Measurements from ENCODE around the gene CELSR1.

The CELSR1 gene

GRCh38 chr22:46327691-46328465, 209.5 kb downstream of the CELSR1 start:
- H3K9me2 ChIP-seq (replicated peaks; ENCODE audit: control insufficient read depth, low read length): no peaks in the 10 kb centered on the region
- no peaks in the 10 kb centered on the region for H3K79me2 ChIP-seq (ENCODE audit: control insufficient read depth, low read length)
- H4K20me1 ChIP-seq (ENCODE audit: control insufficient read depth, insufficient read depth, low read depth, low read length): no peaks in the 10 kb centered on the region
- H3F3A ChIP-seq (ENCODE audit: control insufficient read depth, insufficient read depth): peaks cover 3% of the 10 kb centered on the region
- H3K4me2 ChIP-seq (ENCODE audit: low read length): no peak overlapping the region
- peaks cover 88% of the 10 kb centered on the region for H3K36me3 ChIP-seq (ENCODE audit: control insufficient read depth, low read length)
- H3K9me3 ChIP-seq (ENCODE audit: control insufficient read depth, insufficient read depth, low read length): no peaks in the 10 kb centered on the region
- H3K4me3 ChIP-seq (ENCODE audit: low read length): no peak overlapping the region
- H3K4me1 ChIP-seq (ENCODE audit: control insufficient read depth, low read length): no peaks in the 10 kb centered on the region
- H3K27ac ChIP-seq (ENCODE audit: low read depth, low read length): no peak overlapping the region
- no peaks in the 10 kb centered on the region for H3K27me3 ChIP-seq (ENCODE audit: control insufficient read depth, low read length)
- TF ChIP-seq EZH2phosphoT487 (IDR thresholded peaks at IDR 0.05; ENCODE audit: borderline replicate concordance, low read length) (no peak), CTCF (IDR thresholded peaks at IDR 0.05; ENCODE audit: low read depth, low read length, poor library complexity, severe bottlenecking) (no peak)

- H3K4me3 ChIP-seq (ENCODE audit: low read length): no peak overlapping the region
- no peaks in the 10 kb centered on the region for H3F3A ChIP-seq (ENCODE audit: control insufficient read depth, insufficient read depth)
- no peak overlapping the region for H3K27ac ChIP-seq (ENCODE audit: low read depth, low read length)
- H3K4me1 ChIP-seq (ENCODE audit: control insufficient read depth, low read length): no peaks in the 10 kb centered on the region
- H3K79me2 ChIP-seq (ENCODE audit: control insufficient read depth, low read length): peaks cover 2% of the 10 kb centered on the region
- no peaks in the 10 kb centered on the region for H3K9me3 ChIP-seq (ENCODE audit: control insufficient read depth, insufficient read depth, low read length)
- H3K4me2 ChIP-seq (ENCODE audit: low read length): no peak overlapping the region
- peaks cover 84% of the 10 kb centered on the region for H3K36me3 ChIP-seq (ENCODE audit: control insufficient read depth, low read length)
- no peaks in the 10 kb centered on the region for H3K9me2 ChIP-seq (replicated peaks; ENCODE audit: control insufficient read depth, low read length)
- H4K20me1 ChIP-seq (ENCODE audit: control insufficient read depth, insufficient read depth, low read depth, low read length): no peaks in the 10 kb centered on the region
- H3K27me3 ChIP-seq (ENCODE audit: control insufficient read depth, low read length): no peaks in the 10 kb centered on the region
- no peak for TF ChIP-seq CTCF (IDR thresholded peaks at IDR 0.05; ENCODE audit: low read depth, low read length, poor library complexity, severe bottlenecking)
- no peak for TF ChIP-seq EZH2phosphoT487 (IDR thresholded peaks at IDR 0.05; ENCODE audit: borderline replicate concordance, low read length)
Measured at GRCh38 chr22:46326066-46326680, 211.2 kb downstream of the CELSR1 start.

GRCh38 chr22:46323162-46323561, 214.3 kb downstream of the CELSR1 start:
- Histone ChIP-seq H3K9me2 (replicated peaks; ENCODE audit: control insufficient read depth, low read length) (no peaks in the 10 kb centered on the region), H3F3A (ENCODE audit: control insufficient read depth, insufficient read depth) (no peaks in the 10 kb centered on the region), H3K79me2 (ENCODE audit: control insufficient read depth, low read length) (peaks cover 25% of the 10 kb centered on the region), H3K9me3 (ENCODE audit: control insufficient read depth, insufficient read depth, low read length) (no peaks in the 10 kb centered on the region), H3K4me1 (ENCODE audit: control insufficient read depth, low read length) (no peaks in the 10 kb centered on the region), H3K36me3 (ENCODE audit: control insufficient read depth, low read length) (peaks cover 82% of the 10 kb centered on the region), H3K27ac (ENCODE audit: low read depth, low read length) (no peak overlapping the region), H4K20me1 (ENCODE audit: control insufficient read depth, insufficient read depth, low read depth, low read length) (peaks cover 2% of the 10 kb centered on the region; the same call in 1 of the 2 replicates), H3K4me3 (ENCODE audit: low read length) (no peak overlapping the region), H3K27me3 (ENCODE audit: control insufficient read depth, low read length) (no peaks in the 10 kb centered on the region), H3K4me2 (ENCODE audit: low read length) (no peak overlapping the region)
- TF ChIP-seq EZH2phosphoT487 (IDR thresholded peaks at IDR 0.05; ENCODE audit: borderline replicate concordance, low read length): no peak
- TF ChIP-seq CTCF (IDR thresholded peaks at IDR 0.05; ENCODE audit: low read depth, low read length, poor library complexity, severe bottlenecking): no peak

All from DOHH2 (cell line).